K562 (cell line): Measurements from ENCODE around the gene HYCC2. TPM values are rescaled to one million over a fixed set of nuclear protein-coding genes. Genes with fewer than 3 reads are reported as not detected.
A peak's percentile ranks its signal among the peaks of the same experiment; 100 is the strongest.

Source experiments
- TCF3 ChIP-seq: sonication (generic); formaldehyde crosslinking; IDR thresholded peaks from 2 replicates; pipeline ENCODE4 v1.4.0; 2020; ENCODE audit warnings: mild to moderate bottlenecking, missing genetic modification reagents
- ZFP1 ChIP-seq: fragments of 450-650 bp; formaldehyde crosslinking; IDR thresholded peaks from 2 replicates; pipeline ENCODE4 v1.4.0; 2020; ENCODE audit warnings: mild to moderate bottlenecking, mixed read lengths
- polyA plus RNA-seq, 8 experiments: library from polyadenylated mRNA; depleted of rRNA in 4 of 8; stranded (reverse) in 5 of 8; unstranded in 3 of 8; fragments of >200 nt; fragmentation: Nextera tagmentation in 2 of 8; fragmentation: Illumina TruSeq in 1 of 8; extraction: Ambion mirVana in 2 of 8; extraction: Trizol in 1 of 8; gene quantifications; 2 replicates each; pipeline versions ENCODE4 v1.2.1 to v1.2.3, GENCODE V29; 2011 to 2014; ENCODE audit warnings: inconsistent platforms in 1 of 8, missing spikeins in 1 of 8
- total RNA-seq, 7 experiments: library from RNA; depleted of rRNA in 6 of 7; stranded (reverse); fragments of >200 nt in 6 of 7; fragmentation: Illumina TruSeq in 2 of 7; extraction: Trizol in 2 of 7; gene quantifications; 2 replicates each; pipeline versions ENCODE4 v1.2.1 to v1.2.3, GENCODE V29; 2011 to 2021; ENCODE audit warnings: low replicate concordance in 1 of 7
- TF ChIP-seq, protein P1 (sequence below): fragments of 450-650 bp; formaldehyde crosslinking; IDR thresholded peaks from 2 replicates; pipeline ENCODE4 v1.4.0; 2020; ENCODE audit warnings: mild to moderate bottlenecking, moderate library complexity
- TF ChIP-seq, protein P2 (sequence below): sonication (generic); formaldehyde crosslinking; IDR thresholded peaks from 2 replicates; pipeline ENCODE4 v1.8.0; 2022; ENCODE audit warnings: mild to moderate bottlenecking, missing genetic modification reagents
- TF ChIP-seq, protein P3 (sequence below): fragments of 250-450 bp; sonication (Bioruptor Pico); IDR thresholded peaks from 2 replicates; pipeline ENCODE4 v1.4.0; 2020; ENCODE audit warnings: mild to moderate bottlenecking, moderate library complexity

Gene HYCC2
- total and polyA plus RNA-seq, 9 of the 15 experiments (the other 6 are each of a cell fraction or from before 2014, with no cell fraction given) = 5.4 to 20.0 (median 9.8) TPM

DNA sequence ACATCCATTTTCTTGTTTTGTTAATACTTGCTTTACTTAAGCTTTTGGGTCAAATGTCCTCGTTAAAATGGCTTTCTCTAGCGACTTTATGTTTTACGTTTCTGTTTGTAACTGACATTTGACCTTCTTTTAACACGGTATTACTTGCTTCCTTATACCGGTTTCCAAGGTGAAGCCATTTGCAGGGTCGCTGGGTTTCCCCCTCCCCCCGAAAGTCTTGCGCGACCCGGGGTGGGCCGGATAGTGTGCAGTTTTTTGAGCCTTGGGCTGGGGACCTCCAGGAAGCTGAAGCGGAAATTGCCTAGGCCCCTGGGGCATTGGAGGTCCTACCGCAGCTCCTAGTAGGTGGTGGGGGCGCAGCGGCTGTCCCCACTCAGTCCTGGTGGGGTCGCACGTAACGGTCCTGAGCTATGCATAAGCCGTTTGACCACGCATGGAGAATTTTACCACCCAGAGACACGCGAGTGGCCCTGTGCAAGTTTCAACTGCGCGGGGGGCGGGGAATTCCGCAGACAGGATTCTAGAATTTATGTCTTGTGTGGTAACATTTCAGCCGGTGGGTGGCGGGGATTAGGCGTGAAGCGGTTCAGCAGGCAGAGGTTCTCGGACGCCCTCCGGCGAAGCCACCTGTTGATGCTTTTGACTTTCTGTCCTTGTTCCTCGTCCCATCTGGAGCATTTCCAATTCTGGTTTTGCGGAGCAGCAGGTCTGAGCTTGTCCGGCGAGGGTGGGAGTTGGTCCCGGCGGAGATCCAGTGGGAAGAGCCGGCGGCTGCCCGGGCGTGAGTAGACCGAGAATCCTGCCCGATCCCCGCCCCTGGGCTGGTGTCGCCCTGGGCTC lies 46.9 kb upstream of the HYCC2 start (continued):
- TF ChIP-seq, protein P1, sequence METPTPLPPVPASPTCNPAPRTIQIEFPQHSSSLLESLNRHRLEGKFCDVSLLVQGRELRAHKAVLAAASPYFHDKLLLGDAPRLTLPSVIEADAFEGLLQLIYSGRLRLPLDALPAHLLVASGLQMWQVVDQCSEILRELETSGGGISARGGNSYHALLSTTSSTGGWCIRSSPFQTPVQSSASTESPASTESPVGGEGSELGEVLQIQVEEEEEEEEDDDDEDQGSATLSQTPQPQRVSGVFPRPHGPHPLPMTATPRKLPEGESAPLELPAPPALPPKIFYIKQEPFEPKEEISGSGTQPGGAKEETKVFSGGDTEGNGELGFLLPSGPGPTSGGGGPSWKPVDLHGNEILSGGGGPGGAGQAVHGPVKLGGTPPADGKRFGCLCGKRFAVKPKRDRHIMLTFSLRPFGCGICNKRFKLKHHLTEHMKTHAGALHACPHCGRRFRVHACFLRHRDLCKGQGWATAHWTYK (CRISPR knock-in tag) = 0 out of 2 replicates have a peak, but pooled peaks have one; percentile 27
- TF ChIP-seq TCF3 (peak; percentile 11; the same call in 1 of the 2 replicates), ZFP1 (CRISPR knock-in tag) (no peak)
- TF ChIP-seq, protein P2, sequence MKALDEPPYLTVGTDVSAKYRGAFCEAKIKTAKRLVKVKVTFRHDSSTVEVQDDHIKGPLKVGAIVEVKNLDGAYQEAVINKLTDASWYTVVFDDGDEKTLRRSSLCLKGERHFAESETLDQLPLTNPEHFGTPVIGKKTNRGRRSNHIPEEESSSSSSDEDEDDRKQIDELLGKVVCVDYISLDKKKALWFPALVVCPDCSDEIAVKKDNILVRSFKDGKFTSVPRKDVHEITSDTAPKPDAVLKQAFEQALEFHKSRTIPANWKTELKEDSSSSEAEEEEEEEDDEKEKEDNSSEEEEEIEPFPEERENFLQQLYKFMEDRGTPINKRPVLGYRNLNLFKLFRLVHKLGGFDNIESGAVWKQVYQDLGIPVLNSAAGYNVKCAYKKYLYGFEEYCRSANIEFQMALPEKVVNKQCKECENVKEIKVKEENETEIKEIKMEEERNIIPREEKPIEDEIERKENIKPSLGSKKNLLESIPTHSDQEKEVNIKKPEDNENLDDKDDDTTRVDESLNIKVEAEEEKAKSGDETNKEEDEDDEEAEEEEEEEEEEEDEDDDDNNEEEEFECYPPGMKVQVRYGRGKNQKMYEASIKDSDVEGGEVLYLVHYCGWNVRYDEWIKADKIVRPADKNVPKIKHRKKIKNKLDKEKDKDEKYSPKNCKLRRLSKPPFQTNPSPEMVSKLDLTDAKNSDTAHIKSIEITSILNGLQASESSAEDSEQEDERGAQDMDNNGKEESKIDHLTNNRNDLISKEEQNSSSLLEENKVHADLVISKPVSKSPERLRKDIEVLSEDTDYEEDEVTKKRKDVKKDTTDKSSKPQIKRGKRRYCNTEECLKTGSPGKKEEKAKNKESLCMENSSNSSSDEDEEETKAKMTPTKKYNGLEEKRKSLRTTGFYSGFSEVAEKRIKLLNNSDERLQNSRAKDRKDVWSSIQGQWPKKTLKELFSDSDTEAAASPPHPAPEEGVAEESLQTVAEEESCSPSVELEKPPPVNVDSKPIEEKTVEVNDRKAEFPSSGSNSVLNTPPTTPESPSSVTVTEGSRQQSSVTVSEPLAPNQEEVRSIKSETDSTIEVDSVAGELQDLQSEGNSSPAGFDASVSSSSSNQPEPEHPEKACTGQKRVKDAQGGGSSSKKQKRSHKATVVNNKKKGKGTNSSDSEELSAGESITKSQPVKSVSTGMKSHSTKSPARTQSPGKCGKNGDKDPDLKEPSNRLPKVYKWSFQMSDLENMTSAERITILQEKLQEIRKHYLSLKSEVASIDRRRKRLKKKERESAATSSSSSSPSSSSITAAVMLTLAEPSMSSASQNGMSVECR (CRISPR knock-in tag) = no peak; the same call in 1 of the 2 replicates
- TF ChIP-seq, protein P3, sequence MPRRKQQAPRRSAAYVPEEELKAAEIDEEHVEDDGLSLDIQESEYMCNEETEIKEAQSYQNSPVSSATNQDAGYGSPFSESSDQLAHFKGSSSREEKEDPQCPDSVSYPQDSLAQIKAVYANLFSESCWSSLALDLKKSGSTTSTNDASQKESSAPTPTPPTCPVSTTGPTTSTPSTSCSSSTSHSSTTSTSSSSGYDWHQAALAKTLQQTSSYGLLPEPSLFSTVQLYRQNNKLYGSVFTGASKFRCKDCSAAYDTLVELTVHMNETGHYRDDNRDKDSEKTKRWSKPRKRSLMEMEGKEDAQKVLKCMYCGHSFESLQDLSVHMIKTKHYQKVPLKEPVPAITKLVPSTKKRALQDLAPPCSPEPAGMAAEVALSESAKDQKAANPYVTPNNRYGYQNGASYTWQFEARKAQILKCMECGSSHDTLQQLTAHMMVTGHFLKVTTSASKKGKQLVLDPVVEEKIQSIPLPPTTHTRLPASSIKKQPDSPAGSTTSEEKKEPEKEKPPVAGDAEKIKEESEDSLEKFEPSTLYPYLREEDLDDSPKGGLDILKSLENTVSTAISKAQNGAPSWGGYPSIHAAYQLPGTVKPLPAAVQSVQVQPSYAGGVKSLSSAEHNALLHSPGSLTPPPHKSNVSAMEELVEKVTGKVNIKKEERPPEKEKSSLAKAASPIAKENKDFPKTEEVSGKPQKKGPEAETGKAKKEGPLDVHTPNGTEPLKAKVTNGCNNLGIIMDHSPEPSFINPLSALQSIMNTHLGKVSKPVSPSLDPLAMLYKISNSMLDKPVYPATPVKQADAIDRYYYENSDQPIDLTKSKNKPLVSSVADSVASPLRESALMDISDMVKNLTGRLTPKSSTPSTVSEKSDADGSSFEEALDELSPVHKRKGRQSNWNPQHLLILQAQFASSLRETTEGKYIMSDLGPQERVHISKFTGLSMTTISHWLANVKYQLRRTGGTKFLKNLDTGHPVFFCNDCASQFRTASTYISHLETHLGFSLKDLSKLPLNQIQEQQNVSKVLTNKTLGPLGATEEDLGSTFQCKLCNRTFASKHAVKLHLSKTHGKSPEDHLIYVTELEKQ (CRISPR knock-in tag) = no peak
